Astrocyte of the spinal cord (primary cell): Measurements from ENCODE around the gene MAFB.

Experiments used
- DNase-seq: peaks from one replicate; pipeline ENCODE4 v3.0.0; 2011; ENCODE audit warnings: low read depth, low spot score
- H3K4me3 ChIP-seq: 2 replicates; pipeline ENCODE4 v1.5.1; 2011; ENCODE audit warnings: low read depth, mild to moderate bottlenecking, low read length, moderate library complexity
- CTCF ChIP-seq: IDR thresholded peaks from 2 replicates; pipeline ENCODE4 v1.5.1; 2012; ENCODE audit warnings: low read depth, mild to moderate bottlenecking, low read length, inconsistent platforms
- in situ Hi-C: cut with HindIII; loops from 2 replicates; pipeline ENCODE4 v1.10.0; 2017; ENCODE audit warnings: low sequenced_read_pairs

Gene MAFB

GRCh38 chr20:40720826-40721225 lies 31.8 kb upstream of the MAFB start:
- in situ Hi-C loops = no loop called here
- TF ChIP-seq CTCF = no peak
- DNase-seq = no peak
- H3K4me3 ChIP-seq = no peak overlapping the region

- in situ Hi-C loops = no loop called here
- TF ChIP-seq CTCF = no peak
- H3K4me3 ChIP-seq = no peak overlapping the region
- no peak for DNase-seq
Observed at GRCh38 chr20:40720099-40720498, 31.1 kb upstream of the MAFB start.

GRCh38 chr20:40718982-40719729 lies 30.1 kb upstream of the MAFB start:
- DNase-seq = no peak
- in situ Hi-C loops = no loop called here
- no peak for TF ChIP-seq CTCF
- H3K4me3 ChIP-seq = no peak overlapping the region

- no peak for TF ChIP-seq CTCF
- no peak overlapping the region for H3K4me3 ChIP-seq
- in situ Hi-C loops = no loop called here
- DNase-seq = no peak
Observed at GRCh38 chr20:40718214-40718977, 29.4 kb upstream of the MAFB start.

- no peak for TF ChIP-seq CTCF
- in situ Hi-C loops = no loop called here
- no peak for DNase-seq
- no peak overlapping the region for H3K4me3 ChIP-seq
Observed at GRCh38 chr20:40717343-40717865, 28.4 kb upstream of the MAFB start.

GRCh38 chr20:40715491-40715890 lies 26.5 kb upstream of the MAFB start:
- no peak for TF ChIP-seq CTCF
- in situ Hi-C loops = no loop called here

More at GRCh38 chr20:40715491-40715890, 26.5 kb upstream of the MAFB start:
- no peak for DNase-seq
- no peak overlapping the region for H3K4me3 ChIP-seq
